Activated T-cell treated with anti-CD3 and anti-CD28 coated beads, Interleukin-2, amount 50 U/mL, for 1 hour (primary cell): ENCODE data around the gene LACTBL1.

Source experiments
- DNase-seq: peaks from one replicate; pipeline ENCODE4 v3.0.0-alpha.2; 2020

Gene LACTBL1

DNA sequence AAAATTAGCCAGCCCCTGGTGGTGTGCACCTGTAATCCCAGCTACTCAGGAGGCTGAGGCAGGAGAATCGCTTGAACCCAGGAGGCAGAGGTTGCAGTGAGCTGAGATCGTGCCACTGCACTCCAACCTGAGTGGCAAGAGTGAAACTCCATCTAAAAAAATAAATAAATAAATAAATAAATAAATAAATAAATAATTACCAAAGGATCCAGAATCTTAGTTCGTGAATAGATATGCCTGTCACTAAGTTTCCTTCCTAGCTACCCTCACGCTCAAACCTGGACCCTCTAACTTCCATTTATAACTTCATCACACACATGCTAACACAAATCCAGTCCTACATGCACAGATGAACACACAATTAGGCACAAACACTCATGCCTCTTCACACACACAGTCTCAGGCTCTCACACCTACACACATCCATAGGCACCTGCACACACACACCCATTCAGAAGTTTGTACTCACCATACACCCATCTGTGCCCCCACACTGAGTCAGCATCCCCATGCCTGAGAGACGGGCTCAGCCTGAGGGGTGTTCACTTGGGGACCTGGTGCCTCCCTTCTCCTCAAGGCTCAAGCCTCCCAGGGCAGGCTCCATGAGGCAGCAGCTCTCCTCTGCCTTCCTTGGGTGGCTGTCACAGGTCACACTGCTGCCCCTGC, 61.5 kb downstream of the LACTBL1 start:
- no peak for DNase-seq

DNA sequence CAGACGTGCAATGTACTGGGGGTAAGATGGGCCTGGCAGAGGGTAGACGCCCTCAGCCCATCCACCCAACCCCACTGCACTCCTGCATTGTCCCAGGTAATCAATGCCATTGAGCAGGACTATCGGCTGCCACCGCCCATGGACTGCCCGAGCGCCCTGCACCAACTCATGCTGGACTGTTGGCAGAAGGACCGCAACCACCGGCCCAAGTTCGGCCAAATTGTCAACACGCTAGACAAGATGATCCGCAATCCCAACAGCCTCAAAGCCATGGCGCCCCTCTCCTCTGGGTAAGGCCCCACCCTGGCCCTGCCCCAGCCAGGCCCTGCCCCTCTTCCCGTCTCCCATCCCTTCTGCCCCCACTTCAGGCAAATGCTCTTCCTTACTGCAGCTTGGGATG, 62.4 kb downstream of the LACTBL1 start:
- no peak for DNase-seq

DNA sequence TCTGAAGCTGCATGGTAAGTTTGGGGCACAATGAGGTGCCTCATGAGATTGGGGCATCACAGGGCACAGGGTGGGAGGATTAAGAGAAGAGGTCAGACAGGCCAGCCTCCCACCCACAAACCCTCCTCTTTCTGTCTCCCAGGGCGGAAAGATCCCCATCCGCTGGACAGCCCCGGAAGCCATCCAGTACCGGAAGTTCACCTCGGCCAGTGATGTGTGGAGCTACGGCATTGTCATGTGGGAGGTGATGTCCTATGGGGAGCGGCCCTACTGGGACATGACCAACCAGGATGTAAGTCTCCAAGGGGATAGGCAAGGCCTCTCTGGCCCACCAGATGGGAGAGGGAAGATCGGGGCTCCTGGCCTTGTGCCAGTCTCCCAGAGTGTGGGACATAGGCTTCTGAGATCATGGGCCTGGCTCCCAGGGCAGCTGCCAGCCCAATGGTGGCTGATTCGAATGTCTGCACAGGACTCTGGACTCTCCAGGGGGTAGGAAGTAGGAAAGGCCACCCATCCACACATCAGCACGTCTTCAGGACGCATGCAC, 63.7 kb downstream of the LACTBL1 start:
- no peak for DNase-seq

DNA sequence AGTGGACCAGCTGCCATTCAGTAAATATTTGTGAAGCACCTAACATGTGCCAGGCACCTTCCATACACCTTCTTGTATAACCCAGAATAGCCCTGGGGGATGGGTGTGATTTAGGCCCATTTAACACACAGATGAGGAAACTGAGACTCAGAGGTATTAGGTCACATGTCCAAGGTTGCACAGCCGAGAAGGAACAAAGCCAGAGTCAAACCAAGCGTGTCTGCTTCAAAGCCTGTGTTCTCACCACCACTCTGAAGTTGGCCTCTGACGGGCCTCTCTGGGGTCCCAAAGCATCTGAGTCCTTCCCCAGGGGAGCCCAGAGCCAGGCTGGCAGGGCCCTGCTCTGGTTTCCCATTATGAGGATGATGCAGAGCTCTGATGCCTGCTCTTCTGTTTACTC, 65.1 kb downstream of the LACTBL1 start:
- DNase-seq: no peak

DNA sequence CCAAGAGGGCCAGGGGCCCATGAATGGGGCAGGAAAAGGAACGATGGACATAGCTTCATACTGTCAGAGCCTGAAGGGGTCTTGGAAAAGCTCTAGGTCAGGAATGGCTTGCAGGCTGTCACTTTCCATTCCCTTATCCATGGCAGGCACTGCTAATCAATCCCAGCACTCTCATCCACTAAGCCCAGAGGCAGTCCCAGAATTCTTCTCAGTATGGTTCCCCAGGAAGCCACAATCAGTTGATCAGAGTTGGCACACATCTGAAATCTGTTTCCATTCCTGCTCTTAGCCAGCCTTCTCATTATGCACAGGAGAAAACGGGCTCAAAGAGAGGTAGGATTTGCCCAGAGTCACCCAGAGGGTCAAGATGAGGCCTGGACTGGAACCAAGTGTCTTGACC, 65.7 kb downstream of the LACTBL1 start:
- no peak for DNase-seq

DNA sequence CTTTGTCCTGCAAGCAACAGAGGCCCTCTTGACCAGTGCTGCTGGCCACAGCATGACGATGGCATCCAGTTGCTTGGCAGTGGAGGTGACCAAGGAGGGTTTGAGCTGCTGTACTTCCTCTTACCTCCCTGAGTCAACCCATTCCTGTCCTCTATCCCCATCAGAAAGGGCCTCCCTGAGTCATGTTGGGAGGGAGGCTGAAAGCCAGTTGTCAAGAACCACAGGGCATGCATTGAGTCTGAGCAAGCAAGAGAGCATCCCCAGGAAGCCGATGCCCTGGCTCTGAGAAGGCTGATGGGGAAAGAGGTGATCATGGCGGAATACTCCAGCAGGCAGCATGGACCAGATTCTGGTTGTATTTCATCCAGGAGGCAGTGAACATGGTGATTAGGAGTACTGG, 69.6 kb downstream of the LACTBL1 start:
- no peak for DNase-seq
